B cell (primary cell): ENCODE results near the gene UMAD1.

ENCODE experiments used
- CTCF ChIP-seq: fragments of 200-600 bp; IDR thresholded peaks from one replicate; pipeline ENCODE4 v1.8.0; 2022; ENCODE audit warnings: antibody characterized with exemption, mild to moderate bottlenecking
- EZH2 ChIP-seq: IDR thresholded peaks from 2 replicates; pipeline ENCODE4 v1.6.1; 2012; ENCODE audit warnings: borderline replicate concordance, low read depth, mild to moderate bottlenecking, moderate library complexity, low read length; ENCODE audit not compliant: insufficient read depth, poor library complexity, severe bottlenecking

- no peak for TF ChIP-seq CTCF
- TF ChIP-seq EZH2, result no peak
Observed at GRCh38 chr7:7791523-7791922, 151.0 kb downstream of the UMAD1 start.
